ENCODE measurements around the gene PISD. TPM values are rescaled to one million over a fixed set of nuclear protein-coding genes. Genes with fewer than 3 reads are reported as not detected.

PISD gene
- total RNA-seq, 1 donor from 2014 or later = 29.3 TPM

- DNase-seq (ENCODE audit: low read depth) = no peak
Observed at GRCh38 chr22:31575190-31575589, 86.8 kb downstream of the PISD start.

GRCh38 chr22:31574055-31574670, 87.9 kb downstream of the PISD start:
- no peak for DNase-seq (ENCODE audit: low read depth)

GRCh38 chr22:31572939-31573338, 89.1 kb downstream of the PISD start:
- no peak for DNase-seq (ENCODE audit: low read depth)

GRCh38 chr22:31569126-31569525, 92.9 kb downstream of the PISD start:
- DNase-seq (ENCODE audit: low read depth) = no peak

Small RNA genes lying within 50 kb of the gene (microRNA-seq; reads per million reads assigned to microRNA genes)
- gene MIR7109 = not detected

Other genes starting within 250 kb of the PISD start
- gene EIF4ENIF1, start 172.4 kb downstream of the PISD start, total RNA-seq = 12.6 and 13.8 TPM in 2 replicates
- 3.9 and 4.0 TPM in 2 replicates for gene SFI1, start 165.7 kb downstream of the PISD start, total RNA-seq
- gene PRR14L, start 87.9 kb upstream of the PISD start, total RNA-seq = 9.3 and 11.9 TPM in 2 replicates
- gene DEPDC5, start 91.8 kb upstream of the PISD start, total RNA-seq = 7.0 and 12.1 TPM in 2 replicates